ENCODE results near the gene LSAMP.
"Not testable (repeated sequence)": the region's sequence is repeated elsewhere in the genome, so short reads cannot be mapped to it uniquely, and the experiment has no call there.

Gene LSAMP

DNA sequence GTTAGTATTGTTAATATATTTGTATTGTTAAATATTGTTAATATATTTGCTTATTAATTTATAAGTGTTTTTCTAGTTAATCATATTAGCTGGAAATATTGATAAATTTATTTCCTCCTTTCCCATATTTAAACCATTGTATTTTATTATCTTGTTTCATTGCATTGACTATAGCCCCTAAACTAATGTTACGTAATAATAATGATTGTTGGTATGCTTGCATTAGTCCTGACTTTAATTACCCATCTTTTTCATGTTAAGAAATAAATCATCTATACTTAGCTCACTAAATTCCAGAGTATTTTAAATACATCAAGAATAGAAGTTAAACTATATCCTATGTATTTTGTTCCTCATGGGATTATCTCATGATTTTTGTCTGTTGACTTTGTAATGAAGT is 368.2 kb downstream of the LSAMP start:
- TF ChIP-seq CTCF (conservative IDR thresholded peaks at IDR 0.05; ENCODE audit: control insufficient read depth, insufficient read depth, low read depth, low read length), result no peak
- DNase-seq (ENCODE audit: low read depth), result no peak
- no peak overlapping the region for H3K4me3 ChIP-seq (ENCODE audit: control insufficient read depth, low read depth, low read length)

- H3K4me3 ChIP-seq (ENCODE audit: control insufficient read depth, low read depth, low read length); DNase-seq (ENCODE audit: low read depth): not testable (repeated sequence)
Measured at GRCh38 chr3:116070516-116071278, 374.6 kb downstream of the LSAMP start.

DNA sequence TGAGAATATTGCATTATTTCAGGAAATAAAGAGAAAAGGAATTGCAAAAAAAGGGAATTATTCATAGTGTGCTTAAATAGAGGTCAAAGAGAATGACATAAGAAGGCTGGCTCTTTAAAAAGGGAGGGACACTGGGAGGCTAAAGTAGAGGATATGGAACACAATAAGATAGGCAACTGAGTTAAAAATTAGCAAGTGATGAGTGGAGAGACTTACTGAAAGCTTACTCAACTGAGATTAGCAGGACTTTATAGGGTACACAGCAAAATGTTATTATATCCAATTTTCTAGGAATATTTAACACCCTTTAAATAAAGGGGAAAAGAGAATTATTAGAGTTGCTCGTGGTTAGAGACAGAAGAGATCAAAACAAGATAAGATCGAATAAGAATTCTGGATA is 375.2 kb downstream of the LSAMP start:
- no peak for TF ChIP-seq CTCF (conservative IDR thresholded peaks at IDR 0.05; ENCODE audit: control insufficient read depth, insufficient read depth, low read depth, low read length)
- no peak for DNase-seq (ENCODE audit: low read depth)
- H3K4me3 ChIP-seq (ENCODE audit: control insufficient read depth, low read depth, low read length), result no peak overlapping the region

- H3K4me3 ChIP-seq (ENCODE audit: control insufficient read depth, low read depth, low read length), result no peak overlapping the region
- DNase-seq (ENCODE audit: low read depth), result no peak
- TF ChIP-seq CTCF (conservative IDR thresholded peaks at IDR 0.05; ENCODE audit: control insufficient read depth, insufficient read depth, low read depth, low read length), result no peak
Measured at GRCh38 chr3:116069024-116069423, 376.3 kb downstream of the LSAMP start.

- no peak overlapping the region for H3K4me3 ChIP-seq (ENCODE audit: control insufficient read depth, low read depth, low read length)
- no peak for TF ChIP-seq CTCF (conservative IDR thresholded peaks at IDR 0.05; ENCODE audit: control insufficient read depth, insufficient read depth, low read depth, low read length)
- no peak for DNase-seq (ENCODE audit: low read depth)
Measured at GRCh38 chr3:116067326-116067725, 378.0 kb downstream of the LSAMP start.

GRCh38 chr3:116065501-116065900 is 379.8 kb downstream of the LSAMP start:
- H3K4me3 ChIP-seq (ENCODE audit: control insufficient read depth, low read depth, low read length), result no peak overlapping the region
- DNase-seq (ENCODE audit: low read depth), result no peak
- TF ChIP-seq CTCF (conservative IDR thresholded peaks at IDR 0.05; ENCODE audit: control insufficient read depth, insufficient read depth, low read depth, low read length), result no peak

DNA sequence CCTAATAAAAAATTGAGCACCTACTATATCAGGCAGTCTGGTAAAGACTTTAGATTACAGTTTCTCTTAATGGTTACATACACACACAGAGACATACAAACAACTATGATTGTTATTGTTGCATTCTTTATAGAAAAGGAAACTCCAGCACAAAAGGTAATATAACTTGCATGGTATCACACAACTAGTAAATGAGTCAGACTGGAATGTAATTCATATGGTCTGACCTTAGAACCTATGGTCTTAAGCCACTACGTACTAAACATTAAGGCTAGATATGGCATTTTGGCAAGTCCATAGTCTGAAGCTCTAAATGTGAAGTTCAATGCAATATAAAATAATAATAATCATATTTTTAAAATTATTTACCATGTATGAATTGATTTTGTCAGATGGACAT is 380.6 kb downstream of the LSAMP start:
- DNase-seq (ENCODE audit: low read depth), result no peak
- TF ChIP-seq CTCF (conservative IDR thresholded peaks at IDR 0.05; ENCODE audit: control insufficient read depth, insufficient read depth, low read depth, low read length), result no peak
- H3K4me3 ChIP-seq (ENCODE audit: control insufficient read depth, low read depth, low read length), result no peak overlapping the region
